Karpas-422 (cell line): ENCODE results near the gene JMJD1C. TPM values are rescaled to one million over a fixed set of nuclear protein-coding genes. Genes with fewer than 3 reads are reported as not detected.

ENCODE experiments used
- DNase-seq: peaks from one replicate; pipeline ENCODE4 v3.0.0-alpha.2; 2015
- H2AFZ ChIP-seq: fragments of 200-600 bp; sonication (generic); 2 replicates; pipeline ENCODE4 v1.6.1; 2014; ENCODE audit warnings: antibody characterized with exemption, low read length, mixed read lengths
- H3K27ac ChIP-seq: fragments of 200-600 bp; sonication (generic); 2 replicates; pipeline ENCODE4 v1.5.1; 2014; ENCODE audit warnings: mild to moderate bottlenecking, low read length, moderate library complexity
- H3K27me3 ChIP-seq: fragments of 200-600 bp; sonication (generic); 2 replicates; pipeline ENCODE4 v1.6.1; 2014; ENCODE audit warnings: low read length, mixed read lengths
- H3K36me3 ChIP-seq: fragments of 200-600 bp; sonication (generic); 2 replicates; pipeline ENCODE4 v1.6.1; 2014; ENCODE audit warnings: low read length, mixed read lengths; ENCODE audit not compliant: insufficient read depth
- H3K4me1 ChIP-seq: fragments of 200-600 bp; sonication (generic); 2 replicates; pipeline ENCODE4 v1.6.1; 2014; ENCODE audit warnings: mild to moderate bottlenecking, low read length, mixed read lengths
- H3K4me2 ChIP-seq: fragments of 200-600 bp; sonication (generic); 2 replicates; pipeline ENCODE4 v1.6.1; 2014; ENCODE audit warnings: low read length, low read depth, mild to moderate bottlenecking; ENCODE audit not compliant: poor library complexity, severe bottlenecking
- H3K4me3 ChIP-seq: fragments of 200-600 bp; sonication (generic); 2 replicates; pipeline ENCODE4 v1.5.1; 2014; ENCODE audit warnings: mild to moderate bottlenecking, antibody characterized with exemption, low read length, mixed read lengths
- H3K79me2 ChIP-seq: fragments of 200-600 bp; sonication (generic); 2 replicates; pipeline ENCODE4 v1.6.1; 2014; ENCODE audit warnings: mild to moderate bottlenecking, low read length, mixed read lengths
- H3K9ac ChIP-seq: fragments of 200-600 bp; sonication (generic); 2 replicates; pipeline ENCODE4 v1.6.0; 2014; ENCODE audit warnings: low read length
- H3K9me2 ChIP-seq: fragments of 200-600 bp; sonication (generic), shearing (Covaris generic); replicated peaks from 2 replicates; pipeline ENCODE4 v1.6.0; 2014; ENCODE audit warnings: mild to moderate bottlenecking, low read length, moderate library complexity; ENCODE audit not compliant: insufficient read depth
- H3K9me3 ChIP-seq: fragments of 300-700, 200-600 bp; sonication (generic); 2 replicates; pipeline ENCODE4 v1.6.1; 2014; ENCODE audit warnings: low read length, mixed read lengths
- H4K20me1 ChIP-seq: fragments of 200-600 bp; sonication (generic); 2 replicates; pipeline ENCODE4 v1.6.1; 2014; ENCODE audit warnings: mild to moderate bottlenecking, antibody characterized with exemption, low read length, low read depth; ENCODE audit not compliant: insufficient read depth
- total RNA-seq: library from RNA; depleted of rRNA; stranded (reverse); fragments of >200 nt; shearing (Covaris generic); gene quantifications from 2 replicates; pipeline ENCODE4 v1.2.3, GENCODE V29; 2014; ENCODE audit warnings: low replicate concordance

The JMJD1C gene
- total RNA-seq, 1 experiment from 2014 or later, result 141 TPM

GRCh38 chr10:63373176-63373575 is 92.6 kb downstream of the JMJD1C start:
- Histone ChIP-seq H3K27me3 (no peaks in the 10 kb centered on the region), H3K36me3 (no peaks in the 10 kb centered on the region), H3K79me2 (no peaks in the 10 kb centered on the region)

DNA sequence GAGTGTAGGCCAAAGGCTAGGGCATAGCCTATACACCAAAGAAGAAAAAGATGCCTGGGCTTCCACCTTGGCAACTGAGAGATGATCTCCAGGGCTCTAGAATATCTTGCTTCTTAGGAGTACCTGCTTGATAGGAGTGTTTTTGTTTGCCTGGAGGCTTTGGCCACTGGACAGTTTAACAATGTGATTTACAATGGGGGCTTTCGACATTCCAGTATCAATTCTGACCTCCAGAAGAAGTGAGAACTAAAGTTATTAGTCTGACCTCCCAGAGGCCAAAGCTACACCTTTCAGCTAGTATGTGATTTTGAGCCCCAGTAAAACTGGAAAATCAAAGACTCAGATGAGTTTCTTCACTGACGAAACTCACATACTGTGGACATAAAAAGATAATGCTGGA is 96.1 kb downstream of the JMJD1C start:
- Histone ChIP-seq H3K4me1 (no peaks in the 10 kb centered on the region), H4K20me1 (no peaks in the 10 kb centered on the region), H3K4me2 (no peak overlapping the region), H3K36me3 (no peaks in the 10 kb centered on the region), H3K27me3 (no peaks in the 10 kb centered on the region), H3K79me2 (no peaks in the 10 kb centered on the region), H2AFZ (no peak overlapping the region), H3K4me3 (no peak overlapping the region), H3K9ac (no peak overlapping the region), H3K27ac (no peak overlapping the region), H3K9me3 (no peaks in the 10 kb centered on the region), H3K9me2 (no peaks in the 10 kb centered on the region)
- no peak for DNase-seq

More at GRCh38 chr10:63373176-63373575, 92.6 kb downstream of the JMJD1C start:
- Histone ChIP-seq H3K27ac (no peak overlapping the region), H3K4me3 (no peak overlapping the region), H2AFZ (no peak overlapping the region), H3K4me2 (no peak overlapping the region), H3K9me2 (no peaks in the 10 kb centered on the region), H4K20me1 (no peaks in the 10 kb centered on the region), H3K9ac (no peak overlapping the region), H3K4me1 (peaks cover 7% of the 10 kb centered on the region), H3K9me3 (no peaks in the 10 kb centered on the region)
- DNase-seq, result no peak

DNA sequence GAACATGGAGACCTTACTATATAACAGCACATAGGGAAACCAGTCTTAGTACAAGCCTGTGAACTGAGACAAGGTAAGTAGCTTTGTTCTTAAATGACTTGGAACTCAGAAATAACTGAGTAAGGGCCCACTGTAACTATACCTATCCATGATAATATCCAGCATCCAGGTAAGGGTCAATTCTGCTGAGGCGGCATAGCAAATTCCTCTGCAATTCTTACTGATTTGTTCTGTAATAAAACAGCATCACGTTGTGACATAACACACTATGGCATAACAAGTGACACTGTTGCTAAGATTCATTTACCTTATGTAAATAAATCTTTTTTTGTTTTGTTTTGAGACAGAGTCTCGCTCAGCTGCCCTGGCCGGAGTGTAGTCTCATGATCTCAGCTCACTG is 97.4 kb downstream of the JMJD1C start:
- no peak for DNase-seq
- Histone ChIP-seq H3K9me2 (no peaks in the 10 kb centered on the region), H3K4me3 (no peak overlapping the region), H3K4me2 (no peak overlapping the region), H3K27ac (no peak overlapping the region), H3K9me3 (no peaks in the 10 kb centered on the region), H3K36me3 (no peaks in the 10 kb centered on the region), H3K9ac (no peak overlapping the region), H3K27me3 (no peaks in the 10 kb centered on the region), H3K79me2 (no peaks in the 10 kb centered on the region), H3K4me1 (no peaks in the 10 kb centered on the region), H2AFZ (no peak overlapping the region), H4K20me1 (no peaks in the 10 kb centered on the region)

DNA sequence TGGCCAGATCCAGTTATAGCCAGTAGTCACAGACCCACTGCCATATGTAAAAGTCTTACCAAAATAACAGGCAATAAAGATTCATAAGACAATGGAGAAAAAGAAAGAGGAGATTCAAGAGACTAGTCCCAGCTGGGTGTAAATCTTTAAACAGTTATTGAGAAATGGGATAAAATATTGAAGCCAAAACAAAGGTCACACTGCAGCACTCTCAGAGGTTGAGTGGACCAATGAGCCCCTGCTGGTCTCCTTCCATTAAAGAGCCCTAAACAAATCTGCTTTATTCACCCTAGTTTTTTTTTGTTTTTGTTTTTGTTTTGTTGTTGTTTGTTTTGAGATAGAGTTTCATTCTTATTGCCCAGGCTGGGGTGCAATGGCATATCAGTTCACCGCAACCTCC is 98.8 kb downstream of the JMJD1C start:
- Histone ChIP-seq H3K27me3 (no peaks in the 10 kb centered on the region), H3K36me3 (no peaks in the 10 kb centered on the region), H3K9me3 (no peaks in the 10 kb centered on the region), H3K4me1 (no peaks in the 10 kb centered on the region), H3K79me2 (no peaks in the 10 kb centered on the region), H3K4me2 (no peak overlapping the region), H3K9ac (no peak overlapping the region), H3K27ac (no peak overlapping the region), H4K20me1 (no peaks in the 10 kb centered on the region), H2AFZ (no peak overlapping the region), H3K9me2 (no peaks in the 10 kb centered on the region), H3K4me3 (no peak overlapping the region)
- DNase-seq, result no peak

DNA sequence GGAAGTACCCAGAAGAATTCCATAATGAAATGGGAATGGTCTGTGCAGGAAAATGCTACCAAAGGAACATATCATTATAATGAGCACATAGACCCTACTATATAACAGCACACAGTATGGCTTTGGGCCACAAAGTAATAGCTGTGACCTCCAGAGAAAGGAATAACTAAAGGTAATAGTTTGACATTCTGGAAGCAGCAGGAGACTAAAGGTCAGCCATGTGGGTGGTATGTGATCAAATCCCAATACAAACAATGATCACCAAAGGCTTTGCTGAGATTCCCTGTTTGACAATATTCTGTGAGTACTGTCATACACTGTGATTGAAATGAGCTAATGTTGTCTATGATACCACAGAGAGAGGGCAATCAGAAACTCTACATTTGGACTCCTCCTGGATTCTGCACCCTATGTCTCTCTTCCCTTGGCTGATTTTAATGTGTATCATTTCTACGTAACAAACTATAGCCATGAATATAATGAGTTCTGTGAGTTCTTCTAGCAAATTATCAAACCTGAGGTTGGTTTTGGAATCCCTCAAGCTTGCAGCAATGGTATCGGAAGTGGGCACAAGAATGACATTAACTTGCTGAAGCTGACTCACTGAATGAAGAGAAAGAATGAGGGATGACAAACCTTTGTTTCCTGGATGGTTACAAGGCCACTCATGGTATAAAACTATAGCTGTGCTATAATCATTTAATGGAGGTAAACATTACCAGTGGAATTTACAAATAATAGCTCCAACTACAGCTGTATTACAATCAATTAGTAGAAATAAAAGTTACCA is 99.6 kb downstream of the JMJD1C start:
- Histone ChIP-seq H3K4me2 (no peak overlapping the region), H3K9me3 (no peaks in the 10 kb centered on the region), H3K4me3 (no peak overlapping the region), H3K27ac (no peak overlapping the region), H3K4me1 (no peaks in the 10 kb centered on the region), H3K9me2 (no peaks in the 10 kb centered on the region), H3K27me3 (no peaks in the 10 kb centered on the region), H4K20me1 (no peaks in the 10 kb centered on the region), H3K36me3 (no peaks in the 10 kb centered on the region), H3K79me2 (no peaks in the 10 kb centered on the region), H3K9ac (no peak overlapping the region), H2AFZ (no peak overlapping the region)
- DNase-seq, result no peak

DNA sequence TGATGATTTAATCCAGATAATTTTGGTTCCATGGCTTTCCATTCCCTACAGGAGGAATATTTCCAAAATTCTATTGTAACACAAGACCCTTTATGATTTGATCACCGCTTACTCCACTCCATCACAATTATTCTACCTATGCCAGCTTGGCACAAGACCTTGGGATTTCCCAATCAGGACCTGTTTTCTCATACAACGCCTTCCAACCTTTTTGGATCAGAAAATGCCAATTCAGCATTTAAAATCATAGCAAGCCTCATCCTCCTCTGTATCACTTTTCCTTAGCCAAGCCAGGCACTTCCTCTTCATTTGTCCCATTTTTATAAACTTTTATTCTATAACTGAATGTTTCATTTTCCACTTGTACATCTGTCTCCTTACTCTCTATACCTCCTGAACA is 100.9 kb downstream of the JMJD1C start:
- H3K9me3 ChIP-seq, result no peaks in the 10 kb centered on the region
- no peaks in the 10 kb centered on the region for H4K20me1 ChIP-seq
- no peaks in the 10 kb centered on the region for H3K9me2 ChIP-seq
- H3K79me2 ChIP-seq, result no peaks in the 10 kb centered on the region
- no peak overlapping the region for H3K27ac ChIP-seq
- no peak overlapping the region for H2AFZ ChIP-seq
- H3K4me3 ChIP-seq, result no peak overlapping the region
- no peak for DNase-seq
- H3K36me3 ChIP-seq, result no peaks in the 10 kb centered on the region
- no peak overlapping the region for H3K4me2 ChIP-seq
- H3K9ac ChIP-seq, result no peak overlapping the region
- H3K4me1 ChIP-seq, result no peaks in the 10 kb centered on the region
- no peaks in the 10 kb centered on the region for H3K27me3 ChIP-seq

DNA sequence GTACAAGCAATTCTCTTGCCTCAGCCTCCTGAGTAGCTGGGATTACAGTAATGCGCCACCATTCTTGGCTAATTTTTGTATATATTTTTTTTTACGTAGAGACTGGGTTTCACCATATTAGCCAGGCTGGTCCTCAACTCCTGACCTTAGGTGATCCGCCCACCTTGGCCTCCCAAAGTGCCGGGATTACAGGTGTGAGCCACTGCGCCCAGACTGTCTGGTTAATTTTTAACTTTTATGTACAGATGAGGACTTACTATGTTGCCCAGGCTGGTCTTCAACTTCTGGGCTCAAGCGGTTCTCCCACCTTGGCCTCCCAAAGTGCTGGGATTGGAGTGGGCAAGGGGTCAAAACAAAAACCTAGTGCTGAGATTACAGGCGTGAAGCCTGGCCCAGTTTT is 101.8 kb downstream of the JMJD1C start:
- Histone ChIP-seq H3K4me2 (no peak overlapping the region), H3K9ac (no peak overlapping the region), H3K4me1 (no peaks in the 10 kb centered on the region), H2AFZ (no peak overlapping the region), H4K20me1 (no peaks in the 10 kb centered on the region), H3K9me2 (no peaks in the 10 kb centered on the region), H3K27ac (no peak overlapping the region), H3K79me2 (no peaks in the 10 kb centered on the region), H3K9me3 (no peaks in the 10 kb centered on the region), H3K27me3 (no peaks in the 10 kb centered on the region), H3K4me3 (no peak overlapping the region), H3K36me3 (no peaks in the 10 kb centered on the region)
- DNase-seq, result no peak

GRCh38 chr10:63355682-63356081 is 110.1 kb downstream of the JMJD1C start:
- peaks cover 21% of the 10 kb centered on the region for H3K4me1 ChIP-seq
- H3K4me3 ChIP-seq, result no peak overlapping the region
- H3K36me3 ChIP-seq, result no peaks in the 10 kb centered on the region
- H3K4me2 ChIP-seq, result peak overlapping the region; percentile 22
- DNase-seq, result no peak
- no peaks in the 10 kb centered on the region for H4K20me1 ChIP-seq
- no peaks in the 10 kb centered on the region for H3K27me3 ChIP-seq
- H3K9me2 ChIP-seq, result no peaks in the 10 kb centered on the region
- no peak overlapping the region for H2AFZ ChIP-seq
- H3K9ac ChIP-seq, result no peak overlapping the region
- H3K9me3 ChIP-seq, result no peaks in the 10 kb centered on the region
- H3K27ac ChIP-seq, result peak overlapping the region; percentile 43
- H3K79me2 ChIP-seq, result no peaks in the 10 kb centered on the region
